NOMO-1 (cell line): ENCODE data around the gene AEBP1.

Source experiments
- DNase-seq, 2 experiments: peaks; one replicate each; lab custom pipeline; 2025; ENCODE audit not compliant: unreplicated experiment in 2 of 2; lab: John Stamatoyannopoulos, UW

The AEBP1 gene

DNA sequence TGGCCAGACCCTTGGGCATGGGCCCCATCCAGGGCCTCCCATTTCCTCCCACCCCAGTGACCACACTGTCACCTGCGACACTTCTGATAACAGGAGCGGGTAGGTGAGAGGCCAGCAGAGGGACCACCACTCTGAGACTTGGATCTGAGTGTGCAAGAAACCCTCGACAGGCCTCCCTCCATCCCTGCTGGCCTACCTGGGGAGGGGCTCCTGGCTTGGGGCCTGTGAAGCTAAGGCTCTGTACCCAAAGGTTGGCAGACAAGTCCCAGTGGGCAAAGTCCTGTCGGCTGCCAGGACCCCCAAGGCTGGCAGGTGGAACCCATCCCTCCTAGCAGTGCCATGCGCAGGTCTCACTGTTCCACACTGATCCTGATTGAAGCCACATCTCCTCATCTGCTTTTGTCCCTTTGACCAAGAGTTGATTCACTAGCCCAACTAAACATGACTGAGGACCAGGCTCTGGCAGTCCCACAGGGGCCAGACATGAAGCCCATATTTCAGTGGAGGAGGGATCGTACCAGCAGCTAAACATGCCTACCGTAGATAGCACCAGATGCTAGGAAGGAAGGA lies 37.6 kb upstream of the AEBP1 start:
- DNase-seq: no peak

DNA sequence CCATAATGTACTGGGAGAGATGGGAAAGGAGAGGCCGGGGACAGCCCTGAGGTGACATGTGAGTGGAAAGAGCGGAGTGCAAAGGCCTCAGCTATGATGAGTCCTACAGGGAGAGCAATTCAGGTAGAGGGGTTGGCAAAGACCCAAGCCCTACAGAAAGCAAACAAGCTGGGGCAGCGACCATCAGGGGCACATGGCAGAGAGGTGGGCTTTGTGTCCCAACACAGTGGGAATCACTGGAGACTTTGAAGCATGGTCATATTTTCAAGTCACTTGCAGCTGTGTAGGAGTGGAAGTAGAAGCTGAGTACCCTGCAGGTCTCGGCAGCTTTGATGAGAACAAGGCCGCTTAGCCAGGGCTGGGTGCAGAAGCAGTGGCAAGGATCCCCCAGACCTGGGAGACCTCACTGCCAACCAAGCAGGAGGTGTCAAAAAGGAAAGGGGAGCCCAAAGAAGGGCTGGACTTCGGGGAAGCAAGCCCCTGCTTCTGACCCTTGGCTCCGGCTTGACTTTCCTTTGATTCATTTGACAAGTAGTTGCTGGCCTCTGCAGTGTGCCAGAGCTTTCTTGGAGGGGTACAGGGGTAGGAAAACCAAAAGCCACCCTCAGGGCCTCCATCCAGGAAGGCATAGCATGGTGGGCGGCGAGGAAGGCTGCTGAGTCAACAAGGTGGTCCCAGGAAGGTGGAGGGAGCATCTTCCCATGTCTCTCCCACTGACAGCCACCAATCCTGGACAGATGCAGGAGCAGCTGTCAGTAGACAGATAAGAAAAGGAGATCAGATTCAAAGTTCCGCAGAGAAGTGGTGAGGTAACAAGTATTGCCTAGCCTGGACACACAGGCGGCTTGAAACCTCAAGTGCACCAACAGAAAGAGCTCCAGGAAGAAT lies 36.8 kb upstream of the AEBP1 start:
- DNase-seq: no peak

DNA sequence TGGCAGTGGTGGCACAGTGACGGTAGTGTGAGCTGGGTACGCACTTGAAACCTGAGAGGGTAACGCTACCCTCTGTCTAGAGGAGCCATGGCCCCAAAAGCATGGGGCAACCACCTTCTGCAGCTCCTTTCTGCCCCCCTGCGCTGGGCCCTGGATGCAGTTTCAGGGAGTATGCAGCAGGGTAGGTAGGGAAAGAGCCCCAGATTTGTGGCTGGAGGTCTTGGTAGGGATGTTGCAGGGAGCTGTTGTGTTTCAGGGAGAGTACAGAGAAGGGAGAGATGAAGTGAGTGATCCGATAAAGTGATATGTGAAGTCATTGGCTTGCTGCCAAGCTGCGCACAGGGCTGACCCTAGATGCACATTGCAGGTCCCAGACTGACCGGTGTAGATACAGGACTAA lies 36.1 kb upstream of the AEBP1 start:
- DNase-seq: no peak

DNA sequence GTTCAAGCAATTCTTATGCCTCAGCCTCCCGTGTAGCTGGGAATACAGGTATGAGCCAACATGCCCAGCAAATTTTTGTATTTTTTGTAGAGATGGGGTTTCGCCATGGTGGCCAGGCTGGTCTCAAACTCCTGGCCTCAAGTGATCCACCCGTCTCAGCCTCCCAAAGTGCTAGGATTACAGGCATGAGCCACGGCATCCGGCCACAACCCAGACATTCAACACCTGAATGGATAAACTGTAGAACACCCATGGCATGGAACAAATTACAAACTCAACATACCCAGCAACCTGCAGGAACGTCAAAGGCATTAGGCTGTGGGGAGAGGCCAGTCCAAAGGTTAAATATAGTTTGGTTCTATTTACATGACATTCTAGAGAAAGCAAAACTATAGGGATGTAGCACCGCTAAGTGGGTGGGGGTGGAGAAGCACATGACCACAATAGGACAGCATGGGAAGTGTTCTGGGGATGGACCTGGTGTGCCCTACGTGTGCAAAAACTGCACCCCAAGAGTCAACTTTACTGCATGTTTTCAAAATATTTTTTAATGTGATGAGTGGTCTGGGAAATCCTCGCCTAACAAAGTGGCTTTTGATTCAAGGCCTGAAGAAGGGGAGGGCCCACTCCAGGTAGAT lies 32.3 kb upstream of the AEBP1 start:
- no peak for DNase-seq

DNA sequence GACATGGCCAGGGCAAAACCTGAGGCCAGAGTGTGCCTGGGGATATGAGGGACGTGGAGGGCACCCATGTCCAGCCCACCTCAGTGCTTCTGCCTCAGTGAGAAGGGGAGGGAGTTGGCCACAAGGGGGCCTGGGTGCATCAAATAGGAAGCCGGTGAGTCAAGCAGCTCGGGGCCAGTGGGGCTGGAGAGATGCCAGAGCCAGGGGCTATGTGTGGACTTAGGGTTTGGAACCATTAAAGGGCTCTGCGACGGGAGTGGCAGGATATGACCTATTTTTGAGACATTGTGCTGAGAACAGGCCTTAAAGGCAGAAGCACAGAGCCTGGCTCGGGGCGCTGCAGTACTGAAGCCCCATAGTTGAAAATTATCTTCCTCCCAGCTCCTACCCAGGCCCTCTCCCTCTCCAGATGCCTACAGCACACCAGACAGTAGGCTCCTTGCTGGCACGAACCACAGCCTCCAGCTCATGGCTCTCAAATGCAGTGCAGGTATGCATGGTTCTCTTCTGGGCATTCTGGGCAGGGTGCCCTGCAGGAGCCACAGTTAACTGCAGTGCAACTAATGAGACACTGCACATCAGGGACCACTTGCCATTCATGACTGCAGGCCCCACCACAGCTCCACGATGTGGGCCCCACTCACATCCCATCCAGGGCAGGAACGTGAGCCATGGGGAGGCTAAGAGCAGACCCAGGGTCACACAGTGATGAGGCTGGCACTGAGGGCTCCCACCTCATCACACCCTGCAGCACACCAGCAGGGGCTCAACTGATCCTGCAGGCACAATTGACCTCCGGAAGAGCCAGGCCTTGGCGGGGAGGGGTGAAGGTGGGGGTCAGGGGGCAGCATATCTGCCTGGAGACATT lies 31.5 kb upstream of the AEBP1 start:
- DNase-seq: no peak

DNA sequence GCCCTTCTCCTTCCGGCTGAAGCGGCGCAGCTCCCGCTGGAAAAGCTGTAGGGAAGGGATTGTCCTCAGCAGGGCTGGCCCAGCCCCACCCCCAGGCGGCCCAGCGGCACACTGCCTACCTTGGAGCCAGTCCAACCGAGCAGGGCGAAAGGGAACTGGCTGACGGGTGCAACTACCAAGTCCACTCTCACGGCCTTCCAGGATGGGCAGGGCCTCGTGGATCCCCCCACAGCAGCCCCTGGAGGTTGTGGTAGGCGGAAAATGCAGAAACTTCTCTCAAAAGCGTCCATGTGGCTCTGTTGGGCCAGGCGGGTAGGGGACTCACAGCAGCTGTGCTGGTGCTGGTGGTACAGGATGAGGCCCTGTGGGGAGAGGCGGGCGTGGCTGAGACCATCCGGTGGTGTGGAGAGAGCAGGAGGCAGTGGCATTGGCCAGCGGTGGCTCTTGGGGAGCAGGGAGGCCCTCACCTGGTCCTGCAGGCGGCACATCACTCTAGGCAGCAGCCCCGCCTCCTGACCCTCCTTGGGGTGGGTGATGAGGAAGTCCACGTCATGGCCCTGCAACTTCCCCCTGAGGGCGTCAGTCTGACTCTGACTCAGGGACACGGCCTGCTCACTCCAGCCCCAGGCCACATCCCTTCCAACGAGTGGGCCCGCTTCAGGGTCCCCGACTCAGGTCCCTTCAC lies 30.3 kb upstream of the AEBP1 start:
- peak; percentile 77 to 82 for DNase-seq

DNA sequence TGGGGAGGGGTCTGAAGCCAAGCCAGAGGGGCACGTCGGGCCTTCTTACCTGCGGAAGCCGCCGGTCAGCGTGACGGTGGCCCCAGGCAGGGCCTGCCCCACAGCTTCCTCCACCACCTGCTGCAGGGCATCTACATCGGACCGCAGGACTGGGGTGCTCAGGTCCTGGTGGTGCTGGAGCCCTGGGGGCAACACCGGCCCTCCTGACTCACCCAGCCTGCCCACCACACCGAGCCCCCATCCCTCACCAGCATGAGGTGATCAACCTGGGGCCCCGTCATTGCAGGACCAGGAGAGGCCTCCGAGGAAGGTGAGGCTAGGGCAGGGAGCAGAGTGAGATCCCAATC lies 29.8 kb upstream of the AEBP1 start:
- DNase-seq: no peak

DNA sequence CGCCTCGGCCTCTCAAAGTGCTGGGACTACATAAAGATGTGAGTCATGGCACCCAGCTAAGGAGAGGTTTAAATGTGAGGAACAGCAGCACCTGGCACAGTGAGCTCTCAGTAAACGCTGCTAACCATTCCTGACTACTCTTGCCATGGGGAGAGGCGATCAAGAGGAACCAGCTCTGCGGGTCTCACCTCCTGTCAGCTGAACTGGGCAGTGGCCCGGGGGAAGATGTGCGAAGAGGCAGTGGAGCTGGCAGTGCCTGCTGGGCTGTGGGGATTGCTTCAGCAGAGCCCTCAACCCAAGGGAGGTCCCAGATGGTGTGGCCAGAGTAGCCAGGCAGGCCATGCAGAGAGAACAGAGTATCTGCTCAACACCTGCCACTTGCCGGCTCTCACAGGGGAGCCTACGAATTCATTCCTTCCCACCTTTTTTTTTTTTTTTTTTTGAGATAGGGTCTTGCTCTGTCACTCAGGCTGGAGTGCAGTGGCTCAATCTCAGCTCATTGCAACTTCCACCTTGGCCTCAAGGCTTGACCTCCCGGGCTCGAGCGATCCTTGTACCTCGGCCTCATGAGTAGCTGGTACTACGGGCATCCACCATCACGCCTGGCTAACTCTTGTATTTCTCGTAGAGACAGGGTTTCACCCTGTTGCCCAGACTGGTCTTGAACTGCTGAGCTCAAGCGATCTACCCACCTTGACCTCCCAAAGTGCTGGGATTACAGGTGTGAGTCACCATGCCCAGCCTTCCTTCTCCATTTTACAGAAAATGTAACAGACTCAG lies 28.7 kb upstream of the AEBP1 start:
- DNase-seq: no peak

DNA sequence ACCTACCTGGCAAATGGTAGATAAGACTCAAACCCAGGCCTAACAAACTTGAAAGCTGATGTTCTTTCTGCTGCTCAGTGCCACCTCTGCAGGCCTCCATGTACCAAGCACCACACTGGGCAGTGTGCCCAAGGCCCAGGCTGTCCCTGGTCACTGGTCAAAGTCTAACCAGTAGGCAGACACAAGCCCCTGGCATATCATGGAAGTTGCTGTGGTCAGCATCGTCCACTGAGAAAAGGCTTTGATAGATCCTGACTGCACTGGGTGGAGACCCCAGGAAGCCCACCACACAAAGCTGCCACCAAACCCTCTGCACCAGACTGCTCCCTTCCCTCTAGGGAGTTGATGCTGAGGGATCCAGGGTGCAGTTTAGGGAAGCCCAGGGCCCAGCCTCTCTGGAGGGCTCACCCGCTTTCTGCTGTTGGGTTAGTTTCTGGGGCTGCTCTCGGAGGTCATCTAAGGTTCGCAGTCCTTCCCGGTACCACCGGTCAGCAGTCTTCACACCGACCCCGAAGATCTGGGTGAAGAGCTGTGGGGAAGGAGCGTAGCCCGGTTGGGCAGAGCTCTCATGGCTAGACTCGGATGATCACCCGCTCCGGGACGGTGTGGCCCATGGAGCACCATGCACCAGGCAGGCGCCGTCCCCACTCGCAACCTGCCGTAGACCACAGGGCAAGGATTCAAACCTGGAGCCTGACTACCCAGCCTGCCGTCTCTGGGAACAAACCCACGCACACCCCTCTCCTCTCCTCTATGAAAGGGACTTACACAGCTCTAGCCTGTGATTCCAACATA lies 27.8 kb upstream of the AEBP1 start:
- DNase-seq: no peak

DNA sequence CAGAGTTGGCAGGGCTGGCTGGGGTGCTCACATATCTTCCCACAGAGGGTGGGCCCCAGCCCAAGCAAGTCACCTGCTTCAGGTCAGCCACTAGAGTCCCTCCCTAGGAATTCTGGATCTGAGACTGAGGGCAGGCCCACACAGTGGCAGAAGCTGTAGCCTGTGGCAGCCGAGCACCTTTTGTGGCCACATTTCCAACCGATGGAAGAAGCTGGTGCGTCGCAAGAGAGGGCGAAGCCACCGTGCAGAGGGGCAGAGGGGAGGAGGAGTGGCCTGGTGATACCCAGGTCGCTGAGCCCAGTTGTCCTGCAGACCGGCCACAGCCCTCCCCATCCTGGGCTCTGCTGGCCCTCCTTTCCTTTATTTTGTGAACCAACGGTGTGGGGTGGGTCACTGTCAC lies 27.1 kb upstream of the AEBP1 start:
- no peak for DNase-seq

DNA sequence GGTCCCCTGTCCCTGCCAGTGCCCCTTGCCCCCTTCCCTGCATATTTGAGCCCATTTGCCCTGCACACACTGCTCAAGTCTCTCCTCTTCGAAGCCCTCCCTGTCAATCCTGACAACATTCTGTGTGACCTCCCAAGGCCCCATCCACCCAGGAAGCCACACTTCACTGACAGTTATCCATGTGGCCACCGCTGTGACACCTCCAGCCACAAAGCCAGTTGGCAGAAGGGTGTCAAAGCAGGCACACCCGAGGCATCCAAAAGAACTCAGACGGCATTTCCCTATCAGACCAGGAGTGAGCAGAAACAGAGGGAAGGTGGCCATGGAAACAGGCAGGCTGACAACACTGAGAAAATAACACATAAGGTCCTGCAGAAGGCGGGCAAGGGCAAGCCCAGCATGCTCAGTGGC lies 26.5 kb upstream of the AEBP1 start:
- DNase-seq: no peak

DNA sequence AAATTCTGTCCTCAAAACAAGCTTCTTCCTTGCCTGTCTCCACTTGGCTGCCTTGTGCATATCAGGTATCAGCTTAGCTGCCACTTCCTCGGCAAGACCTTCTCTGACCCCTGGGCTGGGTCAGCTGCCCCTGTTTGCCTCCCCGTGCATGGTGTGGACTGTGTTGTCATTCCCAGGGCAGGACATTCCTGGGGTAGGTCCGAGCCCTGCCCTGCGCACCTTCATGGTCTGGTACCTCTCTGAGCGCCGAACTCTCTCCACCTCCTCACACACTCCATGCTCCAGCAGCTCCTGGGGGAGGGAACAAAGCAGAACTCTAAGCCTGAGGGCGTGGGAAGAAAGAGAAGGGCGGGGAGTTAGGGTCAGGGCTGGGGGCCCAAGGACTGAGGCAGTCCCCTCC lies 25.6 kb upstream of the AEBP1 start:
- DNase-seq: no peak

DNA sequence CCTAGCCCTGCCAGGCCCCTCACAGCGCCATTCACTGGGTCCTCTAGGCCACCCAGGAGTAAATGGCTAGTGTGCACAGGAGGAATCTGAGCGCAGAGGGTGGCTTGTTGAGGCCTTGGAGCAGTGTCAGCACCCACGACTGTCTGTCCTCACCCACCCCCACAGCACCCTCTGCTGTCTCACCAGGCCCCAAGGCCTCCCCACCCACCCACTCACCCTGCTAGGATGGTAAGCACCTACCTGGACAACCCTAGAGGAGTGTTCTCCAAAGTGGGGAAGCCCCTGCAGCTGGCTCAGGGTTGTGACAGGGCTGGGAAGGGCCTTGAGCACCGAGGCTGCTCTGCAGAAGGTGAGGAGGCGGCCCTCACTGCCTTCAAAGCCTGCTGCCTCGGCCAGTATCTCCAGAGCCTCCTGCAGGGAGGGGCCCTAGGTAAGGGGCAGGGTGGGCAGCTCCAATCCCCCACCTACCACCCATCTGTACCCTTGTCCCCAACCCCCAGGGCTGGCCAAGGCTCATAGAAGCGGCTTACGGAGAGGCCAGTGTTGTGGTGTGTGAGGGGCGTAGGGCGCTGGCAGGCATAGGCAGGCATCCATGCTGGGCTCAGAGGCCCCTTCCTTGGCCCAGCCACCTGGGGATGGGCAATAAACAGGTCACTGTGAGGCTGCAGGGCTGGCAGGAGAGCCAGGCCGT lies 24.7 kb upstream of the AEBP1 start:
- DNase-seq: no peak

DNA sequence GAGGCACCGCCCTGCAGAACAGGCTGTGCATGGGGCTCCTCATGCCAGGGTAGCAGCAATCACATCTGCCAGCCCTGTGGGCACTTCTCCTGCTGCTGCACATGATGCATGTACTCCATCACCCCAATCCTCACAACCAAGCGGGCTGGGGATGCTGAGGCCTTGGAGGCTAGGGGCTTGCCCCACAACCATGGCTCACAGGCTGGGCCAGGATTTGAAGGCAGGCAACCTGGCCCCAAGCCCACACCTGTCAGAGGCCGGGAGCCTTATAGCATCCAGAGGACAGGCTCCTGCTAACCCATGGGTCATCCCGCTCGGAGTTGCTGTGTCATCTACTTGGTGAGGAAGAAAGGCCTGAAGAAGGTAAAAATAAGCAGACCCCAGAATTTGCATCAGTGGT lies 24.0 kb upstream of the AEBP1 start:
- no peak for DNase-seq

DNA sequence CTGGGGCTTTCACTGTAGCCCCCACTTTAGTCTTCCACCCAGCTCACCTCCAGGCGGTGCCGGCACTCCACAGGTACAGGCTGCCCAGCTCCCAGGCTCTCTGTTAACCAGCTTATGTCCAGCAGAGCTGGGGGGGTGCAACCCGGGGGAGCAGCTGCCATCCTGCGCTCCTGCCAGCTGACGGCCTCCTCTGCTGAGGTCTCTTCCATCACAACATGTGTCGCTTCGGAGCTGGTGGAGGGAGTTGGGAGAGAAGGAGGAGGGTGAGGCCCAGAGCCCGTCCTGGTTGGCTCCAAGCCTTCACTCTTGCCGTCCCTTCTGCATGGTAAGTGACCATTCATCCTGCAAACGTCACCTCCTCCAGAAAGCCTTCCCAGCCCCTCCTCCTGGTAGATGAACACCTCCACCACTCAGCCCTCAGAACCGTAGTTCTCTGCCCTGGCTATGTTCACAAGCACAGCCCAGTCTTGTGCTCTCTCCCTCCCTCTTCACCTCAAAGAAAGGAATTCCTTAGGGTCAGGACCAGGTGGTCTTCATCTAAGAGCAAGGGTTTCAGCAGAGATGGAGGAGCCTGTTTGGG lies 23.4 kb upstream of the AEBP1 start:
- no peak for DNase-seq

DNA sequence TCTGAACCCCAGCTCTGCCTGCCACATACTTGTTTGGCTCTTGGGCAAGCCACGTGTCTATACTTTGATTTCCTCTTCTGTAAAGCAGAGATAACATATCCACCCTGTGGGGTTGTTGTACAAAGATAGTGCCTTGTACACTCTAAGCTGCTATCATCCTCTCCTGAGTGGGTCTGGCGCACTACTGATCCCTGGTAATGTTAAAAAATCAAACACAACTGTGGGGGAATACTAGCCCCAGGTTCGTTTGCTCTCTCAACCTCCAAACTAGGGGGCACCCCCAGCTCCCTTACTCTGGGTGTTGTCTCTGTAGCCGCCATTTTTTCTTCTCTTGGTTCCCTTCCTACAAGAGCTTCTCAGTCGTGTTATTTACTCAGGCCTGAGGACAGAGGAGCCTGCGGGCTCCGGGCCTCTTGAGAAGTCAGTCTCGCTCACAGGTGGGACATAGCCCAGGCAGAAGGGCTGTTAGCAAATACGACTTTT lies 22.8 kb upstream of the AEBP1 start:
- DNase-seq: peak in 1 of 2 experiments; percentile 33

DNA sequence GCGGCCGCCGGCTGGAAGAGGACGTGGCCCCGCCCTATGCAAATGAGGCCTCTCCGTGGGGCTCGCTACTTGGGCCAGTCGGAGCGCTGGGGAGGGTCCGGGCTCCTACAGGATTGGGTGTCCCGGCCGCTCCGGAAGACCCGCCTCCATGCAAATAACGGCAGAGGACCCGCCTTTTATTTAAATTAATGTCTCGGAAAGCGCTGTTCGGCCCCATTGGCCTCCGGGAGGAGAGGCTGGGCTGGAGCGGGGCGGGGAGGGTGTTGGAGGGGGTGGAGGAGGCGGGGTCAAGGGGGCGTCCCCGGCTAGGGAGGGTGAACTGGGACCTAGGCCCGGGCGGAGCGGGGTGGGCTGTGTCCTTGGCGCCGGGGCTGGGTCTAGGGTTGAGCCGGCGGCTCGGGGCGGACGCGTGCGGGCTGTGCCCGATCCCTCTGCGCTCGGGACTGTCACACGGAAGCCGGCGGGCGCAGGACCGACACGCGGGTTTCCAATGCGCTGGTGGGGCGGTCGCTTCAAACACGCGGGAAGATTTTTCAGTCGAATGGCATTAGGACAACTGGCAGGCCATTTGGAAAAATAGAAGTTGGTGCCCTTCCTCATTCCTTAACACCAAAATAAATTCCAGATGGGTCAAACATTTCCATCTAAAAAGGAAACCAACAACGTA lies 21.5 kb upstream of the AEBP1 start:
- DNase-seq: peak; percentile 97 to 99
